Activated naive CD4-positive, alpha-beta T cell treated with anti-CD3 and anti-CD28 coated beads, Interleukin-2, amount 50 U/mL, for 24 hours (primary cell): ENCODE results near the gene TMEM132D.
"Not testable (repeated sequence)": the region's sequence is repeated elsewhere in the genome, so short reads cannot be mapped to it uniquely, and the experiment has no call there.

Experiments
- H3K27ac Mint-ChIP-seq: one replicate; pipeline ENCODE4 v1.8.0; 2021; ENCODE audit warnings: mild to moderate bottlenecking, mixed read lengths
- H3K27me3 Mint-ChIP-seq: one replicate; pipeline ENCODE4 v1.8.0; 2021; ENCODE audit warnings: mixed read lengths
- H3K36me3 Mint-ChIP-seq: one replicate; pipeline ENCODE4 v1.8.0; 2021; ENCODE audit warnings: mixed read lengths
- H3K4me1 Mint-ChIP-seq: one replicate; pipeline ENCODE4 v1.8.0; 2021; ENCODE audit warnings: mixed read lengths
- H3K4me3 Mint-ChIP-seq: one replicate; pipeline ENCODE4 v1.8.0; 2021; ENCODE audit warnings: mild to moderate bottlenecking, mixed read lengths
- H3K9me3 Mint-ChIP-seq: one replicate; pipeline ENCODE4 v1.8.0; 2021; ENCODE audit warnings: mixed read lengths

Gene TMEM132D

GRCh38 chr12:129585296-129585695 lies 318.5 kb downstream of the TMEM132D start:
- no peaks in the 10 kb centered on the region for H3K36me3 Mint-ChIP-seq
- H3K4me1 Mint-ChIP-seq: no peaks in the 10 kb centered on the region
- peaks cover 2% of the 10 kb centered on the region for H3K27me3 Mint-ChIP-seq
- H3K9me3 Mint-ChIP-seq: peaks cover 10% of the 10 kb centered on the region
- H3K27ac Mint-ChIP-seq: no peak overlapping the region
- H3K4me3 Mint-ChIP-seq: no peak overlapping the region

GRCh38 chr12:129579879-129580278 lies 323.9 kb downstream of the TMEM132D start:
- peaks cover 2% of the 10 kb centered on the region for H3K27me3 Mint-ChIP-seq
- no peak overlapping the region for H3K4me3 Mint-ChIP-seq
- no peaks in the 10 kb centered on the region for H3K4me1 Mint-ChIP-seq
- peaks cover 4% of the 10 kb centered on the region for H3K9me3 Mint-ChIP-seq
- H3K27ac Mint-ChIP-seq: no peak overlapping the region
- no peaks in the 10 kb centered on the region for H3K36me3 Mint-ChIP-seq

GRCh38 chr12:129571901-129572494 lies 331.8 kb downstream of the TMEM132D start:
- Mint-ChIP-seq H3K36me3 (no peaks in the 10 kb centered on the region), H3K4me3 (no peak overlapping the region)

DNA sequence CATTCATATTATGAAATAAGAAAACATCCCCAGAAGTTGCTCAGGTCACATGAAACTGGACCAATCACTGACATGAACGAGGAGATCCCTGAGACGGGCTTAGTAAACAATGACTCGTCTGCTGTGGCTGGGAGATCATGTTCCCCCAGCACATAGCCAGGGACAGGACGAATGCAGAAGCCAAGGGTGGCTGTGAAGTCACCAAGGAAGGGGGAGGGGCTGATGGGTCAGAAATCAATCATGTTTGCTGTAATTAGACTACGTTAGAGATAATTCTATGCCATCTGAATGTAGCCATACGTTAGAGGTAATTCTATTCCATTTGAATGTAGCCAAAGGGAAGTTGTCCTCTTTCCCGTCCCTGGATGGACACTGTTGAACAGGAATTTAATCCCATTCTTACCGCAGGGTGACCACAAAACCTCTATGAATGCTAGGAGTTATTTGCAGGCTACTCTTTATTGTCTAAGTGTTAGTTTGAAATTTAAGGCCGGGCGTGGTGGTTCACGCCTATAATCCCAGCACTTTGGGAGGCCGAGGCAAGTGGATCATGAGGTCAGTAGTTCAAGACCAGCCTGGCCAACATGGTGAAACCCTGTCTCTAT lies 332.9 kb downstream of the TMEM132D start:
- H3K36me3 Mint-ChIP-seq: no peaks in the 10 kb centered on the region
- no peak overlapping the region for H3K4me3 Mint-ChIP-seq
- H3K9me3 Mint-ChIP-seq: no peaks in the 10 kb centered on the region
- no peaks in the 10 kb centered on the region for H3K27me3 Mint-ChIP-seq
- no peak overlapping the region for H3K27ac Mint-ChIP-seq
- H3K4me1 Mint-ChIP-seq: no peaks in the 10 kb centered on the region

More at GRCh38 chr12:129571901-129572494, 331.8 kb downstream of the TMEM132D start:
- no peaks in the 10 kb centered on the region for H3K9me3 Mint-ChIP-seq
- no peaks in the 10 kb centered on the region for H3K27me3 Mint-ChIP-seq
- no peaks in the 10 kb centered on the region for H3K4me1 Mint-ChIP-seq
- no peak overlapping the region for H3K27ac Mint-ChIP-seq

GRCh38 chr12:129566800-129567199 lies 337.0 kb downstream of the TMEM132D start:
- Mint-ChIP-seq H3K4me1 (no peaks in the 10 kb centered on the region), H3K36me3 (no peaks in the 10 kb centered on the region), H3K9me3 (no peaks in the 10 kb centered on the region), H3K27me3 (no peaks in the 10 kb centered on the region), H3K4me3 (no peak overlapping the region), H3K27ac (no peak overlapping the region)

GRCh38 chr12:129564768-129565167 lies 339.1 kb downstream of the TMEM132D start:
- H3K9me3 Mint-ChIP-seq: no peaks in the 10 kb centered on the region
- no peaks in the 10 kb centered on the region for H3K27me3 Mint-ChIP-seq
- H3K36me3 Mint-ChIP-seq: no peaks in the 10 kb centered on the region
- H3K4me3 Mint-ChIP-seq: no peak overlapping the region
- H3K4me1 Mint-ChIP-seq: no peaks in the 10 kb centered on the region
- no peak overlapping the region for H3K27ac Mint-ChIP-seq

- Mint-ChIP-seq H3K4me3 (no peak overlapping the region), H3K36me3 (no peaks in the 10 kb centered on the region), H3K27me3 (no peaks in the 10 kb centered on the region), H3K27ac (no peak overlapping the region), H3K4me1 (no peaks in the 10 kb centered on the region), H3K9me3 (no peaks in the 10 kb centered on the region)
These were observed 340.6 kb downstream of the TMEM132D start for GRCh38 chr12:129563266-129563665.

DNA sequence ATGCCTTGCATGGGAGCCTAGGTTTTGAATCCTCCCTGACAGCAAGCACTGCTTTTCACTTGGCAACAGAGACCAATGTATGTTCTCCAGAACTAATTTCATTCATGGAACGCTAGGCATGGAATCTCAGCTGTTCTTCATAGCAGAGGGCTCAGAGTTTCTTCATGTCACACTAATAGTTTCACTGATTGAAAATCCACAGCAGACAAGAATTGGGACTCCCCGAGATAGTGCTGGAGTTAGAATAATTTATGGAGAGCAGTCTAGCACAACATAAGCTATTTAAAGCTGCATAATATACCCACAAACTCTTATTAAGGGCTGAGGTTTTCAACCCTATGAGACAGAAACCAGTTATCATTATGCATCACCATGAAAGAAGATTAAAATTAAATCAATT lies 342.5 kb downstream of the TMEM132D start:
- H3K36me3 Mint-ChIP-seq: no peaks in the 10 kb centered on the region
- H3K27ac Mint-ChIP-seq: no peak overlapping the region
- no peaks in the 10 kb centered on the region for H3K4me1 Mint-ChIP-seq
- H3K4me3 Mint-ChIP-seq: no peak overlapping the region
- no peaks in the 10 kb centered on the region for H3K27me3 Mint-ChIP-seq
- H3K9me3 Mint-ChIP-seq: peaks cover 4% of the 10 kb centered on the region

DNA sequence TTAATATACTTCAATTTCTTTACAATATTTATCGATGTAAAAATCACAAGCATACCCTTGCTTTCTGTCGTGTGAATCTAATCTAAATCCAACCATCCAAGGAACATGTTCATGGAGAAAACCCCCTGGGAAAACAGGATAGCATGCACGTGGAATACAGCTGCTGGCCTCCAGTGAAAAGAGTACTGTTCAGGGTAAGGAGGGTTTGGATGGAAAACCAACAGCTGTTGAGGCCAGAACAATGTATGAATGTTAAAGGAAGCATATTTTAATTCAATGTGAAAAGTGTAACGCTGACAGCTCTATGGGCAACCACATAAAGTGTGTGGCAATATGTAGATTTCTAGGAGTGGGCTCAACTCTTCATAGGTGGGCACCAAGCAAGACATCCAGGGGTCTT lies 344.0 kb downstream of the TMEM132D start:
- no peak overlapping the region for H3K4me3 Mint-ChIP-seq
- no peaks in the 10 kb centered on the region for H3K36me3 Mint-ChIP-seq
- peaks cover 4% of the 10 kb centered on the region for H3K9me3 Mint-ChIP-seq
- H3K4me1 Mint-ChIP-seq: no peaks in the 10 kb centered on the region
- no peak overlapping the region for H3K27ac Mint-ChIP-seq
- H3K27me3 Mint-ChIP-seq: no peaks in the 10 kb centered on the region

- no peak overlapping the region for H3K27ac Mint-ChIP-seq
These were observed 345.8 kb downstream of the TMEM132D start for GRCh38 chr12:129558036-129558435.

DNA sequence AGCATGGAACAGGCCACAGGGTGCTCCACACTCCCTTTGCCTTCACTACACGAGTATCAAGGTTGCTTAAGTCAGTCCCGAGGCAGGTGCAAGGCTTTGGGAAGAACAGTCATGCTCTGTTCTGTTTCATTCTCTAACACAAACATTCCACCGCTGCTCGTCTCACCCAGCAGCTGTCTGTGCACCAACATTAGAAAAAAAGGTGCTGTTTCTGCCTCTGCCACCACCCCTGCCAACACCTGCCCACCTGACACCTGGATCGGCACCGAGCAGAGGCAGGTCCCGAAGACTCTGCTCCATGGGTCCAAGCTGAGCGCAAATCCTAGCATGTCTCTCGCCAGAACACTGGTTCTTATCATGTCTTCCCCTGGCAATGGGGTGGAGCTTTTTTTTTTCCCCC lies 347.7 kb downstream of the TMEM132D start:
- no peak overlapping the region for H3K27ac Mint-ChIP-seq
- H3K27me3 Mint-ChIP-seq: no peaks in the 10 kb centered on the region
- H3K4me1 Mint-ChIP-seq: no peaks in the 10 kb centered on the region
- no peak overlapping the region for H3K4me3 Mint-ChIP-seq
- peaks cover 12% of the 10 kb centered on the region for H3K9me3 Mint-ChIP-seq
- H3K36me3 Mint-ChIP-seq: no peaks in the 10 kb centered on the region

More at GRCh38 chr12:129558036-129558435, 345.8 kb downstream of the TMEM132D start:
- no peaks in the 10 kb centered on the region for H3K27me3 Mint-ChIP-seq
- H3K4me3 Mint-ChIP-seq: no peak overlapping the region
- peaks cover 12% of the 10 kb centered on the region for H3K9me3 Mint-ChIP-seq
- H3K4me1 Mint-ChIP-seq: no peaks in the 10 kb centered on the region
- H3K36me3 Mint-ChIP-seq: no peaks in the 10 kb centered on the region

DNA sequence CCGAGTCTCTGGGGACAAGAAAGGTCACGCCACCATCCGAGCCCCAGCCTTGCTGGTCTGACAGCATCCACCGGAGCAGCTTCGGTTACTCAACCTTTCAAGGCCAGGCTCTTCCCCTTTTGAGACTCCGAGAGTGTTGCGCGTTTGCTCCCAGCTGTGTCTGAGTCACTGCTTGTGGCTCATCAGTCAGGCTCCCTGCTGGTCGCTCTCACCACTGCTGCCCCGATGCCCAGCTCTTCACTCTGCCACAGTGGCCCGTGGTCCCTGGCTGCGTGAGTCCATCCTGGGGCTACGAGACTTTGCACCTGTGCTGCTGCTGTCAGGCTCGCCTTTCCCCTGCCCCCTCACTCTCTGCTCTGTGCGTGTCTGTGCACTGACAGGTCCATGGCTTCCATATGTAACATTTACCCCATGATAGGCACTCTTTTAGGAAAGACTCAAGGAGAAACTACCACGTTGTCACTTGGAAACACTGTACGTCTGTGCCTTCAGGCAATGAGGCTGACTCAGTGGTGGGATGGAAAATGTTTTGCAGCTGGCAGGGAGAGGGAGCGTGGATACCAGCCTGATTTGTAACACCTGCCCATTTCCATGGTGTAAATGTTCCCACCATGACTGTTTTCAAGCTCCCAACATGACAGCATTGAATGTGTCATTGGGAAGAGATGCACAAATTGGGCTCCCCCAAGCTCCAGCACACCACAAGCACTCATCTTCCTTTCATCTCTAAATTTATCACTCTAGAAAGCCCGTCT lies 350.7 kb downstream of the TMEM132D start:
- Mint-ChIP-seq H3K27me3 (no peaks in the 10 kb centered on the region), H3K4me3 (no peak overlapping the region), H3K9me3 (peaks cover 12% of the 10 kb centered on the region), H3K4me1 (no peaks in the 10 kb centered on the region), H3K27ac (no peak overlapping the region), H3K36me3 (no peaks in the 10 kb centered on the region)

DNA sequence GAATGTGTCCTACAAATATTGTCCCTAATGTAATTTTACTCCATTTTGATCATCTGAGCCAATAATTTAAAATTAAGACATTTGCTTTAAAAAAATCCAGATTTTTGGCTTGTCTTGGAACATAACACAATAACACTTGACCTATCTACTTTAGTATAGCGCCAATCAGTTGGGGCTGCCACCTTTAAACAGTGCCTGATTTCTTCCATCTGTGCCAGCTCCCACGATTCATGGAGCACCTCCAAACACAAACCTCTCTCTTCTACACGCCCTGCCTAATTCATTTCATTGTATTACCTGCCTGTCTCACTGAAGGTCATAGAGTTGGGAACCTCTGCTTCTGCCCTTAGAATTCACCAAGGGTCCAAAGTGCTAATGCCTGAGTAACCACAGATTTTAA lies 352.4 kb downstream of the TMEM132D start:
- Mint-ChIP-seq H3K9me3 (peaks cover 7% of the 10 kb centered on the region), H3K27ac (no peak overlapping the region), H3K4me1 (no peaks in the 10 kb centered on the region), H3K27me3 (no peaks in the 10 kb centered on the region), H3K36me3 (no peaks in the 10 kb centered on the region), H3K4me3 (no peak overlapping the region)

DNA sequence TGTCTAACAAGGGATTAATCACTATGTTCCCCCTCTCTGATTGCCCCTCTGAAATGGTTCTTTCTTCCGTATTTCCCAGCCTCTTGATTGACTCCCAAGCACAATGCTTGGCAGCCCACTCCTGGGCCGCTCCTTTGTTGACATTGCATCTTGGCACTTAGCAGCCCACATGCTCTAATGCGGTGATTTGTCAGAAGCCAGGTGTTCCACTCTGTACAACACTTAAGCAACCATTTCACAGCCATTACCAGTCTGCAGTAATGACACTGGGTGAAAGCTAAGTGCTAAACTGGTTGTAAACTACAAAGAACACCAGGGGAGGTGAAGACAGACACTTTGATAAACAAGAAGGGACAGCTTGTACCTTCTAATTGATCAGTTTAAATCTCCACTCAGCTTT lies 353.5 kb downstream of the TMEM132D start:
- H3K4me3 Mint-ChIP-seq: no peak overlapping the region
- no peaks in the 10 kb centered on the region for H3K36me3 Mint-ChIP-seq
- H3K27ac Mint-ChIP-seq: no peak overlapping the region
- H3K4me1 Mint-ChIP-seq: no peaks in the 10 kb centered on the region
- H3K9me3 Mint-ChIP-seq: peaks cover 7% of the 10 kb centered on the region
- no peaks in the 10 kb centered on the region for H3K27me3 Mint-ChIP-seq

DNA sequence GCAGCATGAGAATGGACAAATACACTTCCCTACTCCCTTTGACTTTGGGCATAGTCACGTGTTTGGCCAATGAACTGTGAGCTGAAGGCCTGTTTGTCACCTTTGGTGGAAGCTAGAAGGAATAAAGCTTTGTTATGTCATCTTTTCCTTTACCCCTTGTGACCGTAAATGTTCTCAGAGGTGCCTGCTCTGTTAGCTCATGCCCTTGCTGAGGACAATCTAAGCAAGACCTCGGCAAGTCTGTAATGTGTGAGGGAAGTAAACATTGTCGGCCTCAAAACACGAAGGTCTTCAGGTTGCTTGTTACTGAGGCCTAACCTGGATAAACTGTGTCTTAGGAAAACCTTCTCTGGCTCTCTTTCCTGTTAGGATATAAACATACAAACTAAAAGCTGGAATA lies 354.2 kb downstream of the TMEM132D start:
- no peaks in the 10 kb centered on the region for H3K36me3 Mint-ChIP-seq
- no peak overlapping the region for H3K27ac Mint-ChIP-seq
- H3K27me3 Mint-ChIP-seq: no peaks in the 10 kb centered on the region
- H3K4me3 Mint-ChIP-seq: no peak overlapping the region
- no peaks in the 10 kb centered on the region for H3K4me1 Mint-ChIP-seq
- peaks cover 7% of the 10 kb centered on the region for H3K9me3 Mint-ChIP-seq

DNA sequence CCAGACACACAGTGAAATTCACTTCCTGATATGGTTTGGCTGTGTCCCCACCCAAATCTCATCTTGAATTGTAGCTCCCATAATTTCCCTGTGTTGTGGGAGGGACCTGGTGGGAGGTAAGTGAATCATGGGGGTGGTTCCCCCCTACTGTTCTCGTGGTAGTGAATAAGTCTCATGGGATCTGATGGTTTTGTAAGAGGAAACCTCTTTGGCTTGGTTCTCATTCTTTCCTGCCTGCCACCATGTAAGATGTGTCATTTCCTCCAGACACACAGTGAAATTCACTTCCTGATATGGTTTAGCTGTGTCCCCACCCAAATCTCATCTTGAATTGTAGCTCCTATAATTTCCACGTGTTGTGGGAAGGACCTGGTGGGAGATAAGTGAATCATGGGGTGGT lies 354.8 kb downstream of the TMEM132D start:
- not testable (repeated sequence) for H3K36me3 Mint-ChIP-seq, H3K9me3 Mint-ChIP-seq, H3K4me3 Mint-ChIP-seq, H3K27me3 Mint-ChIP-seq, H3K4me1 Mint-ChIP-seq, H3K27ac Mint-ChIP-seq
